Cardiac septum (tissue), 1 donor: ENCODE results near the gene PTPRN2. TPM values are rescaled to one million over a fixed set of nuclear protein-coding genes. Genes with fewer than 3 reads are reported as not detected.
"Not testable (repeated sequence)": the region's sequence is repeated elsewhere in the genome, so short reads cannot be mapped to it uniquely, and the experiment has no call there.

ENCODE experiments used
- DNase-seq: peaks from one replicate; pipeline ENCODE4 v3.0.0-alpha.2; 2020; ENCODE audit warnings: low spot score
- intact Hi-C: fragments of 100-400 bp; cut with DNase I; formaldehyde crosslinking; loops from one replicate; pipeline ENCODE4 v1.14.0; 2022
- total RNA-seq: library from RNA; stranded (reverse); fragmentation: NEBNext Ultra II Directional; extraction: Animal tissue kit (Norgen Biotek cat#: 25700); gene quantifications from one replicate; pipeline ENCODE4 v1.2.1, GENCODE V29; 2021
- donor health status: DM: no; HTN: no; CAD: no.

PTPRN2 gene
- total RNA-seq, 1 donor from 2014 or later = 0.92 TPM

DNA sequence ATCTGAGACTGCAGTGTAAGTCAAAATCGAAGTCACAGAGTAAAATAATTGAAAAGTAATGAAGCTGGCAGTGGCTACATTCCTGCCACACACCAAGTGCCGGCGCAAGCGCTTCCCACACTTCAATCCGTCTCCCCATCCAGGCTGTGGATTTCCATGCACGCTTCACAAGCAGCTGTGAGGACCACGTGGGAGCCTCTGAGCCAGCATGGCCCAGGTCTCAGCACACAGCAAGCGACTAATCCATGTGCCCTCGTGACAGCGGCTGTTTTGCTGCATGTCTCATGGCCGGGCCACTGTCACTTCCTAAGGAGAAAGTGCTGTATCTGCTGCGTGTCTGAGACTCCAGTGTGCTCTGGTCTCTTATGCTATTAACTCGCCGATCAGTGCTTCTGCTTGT lies 683.9 kb downstream of the PTPRN2 start:
- intact Hi-C loops = no loop called here
- peak; percentile 66 for DNase-seq

DNA sequence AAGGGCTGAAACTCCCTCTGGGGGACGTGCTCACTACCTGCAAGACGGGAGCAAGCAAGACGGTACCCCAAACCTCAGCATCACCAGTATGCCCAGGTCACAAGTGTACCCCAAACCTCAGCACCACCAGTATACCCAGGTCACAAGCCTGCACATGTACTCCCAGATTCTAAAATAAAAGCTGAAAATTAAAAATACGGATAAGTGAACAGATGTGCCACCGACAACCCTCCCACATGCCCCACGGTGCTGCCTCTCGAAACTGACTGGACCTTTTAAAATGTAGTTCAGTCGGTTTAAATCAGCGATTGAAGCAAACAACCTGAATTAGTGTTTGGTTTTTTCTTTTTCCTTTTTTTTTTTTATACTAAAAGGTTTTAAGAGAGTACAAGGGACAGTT lies 684.3 kb downstream of the PTPRN2 start:
- peak; percentile 51 for DNase-seq
- intact Hi-C loops = no loop called here

DNA sequence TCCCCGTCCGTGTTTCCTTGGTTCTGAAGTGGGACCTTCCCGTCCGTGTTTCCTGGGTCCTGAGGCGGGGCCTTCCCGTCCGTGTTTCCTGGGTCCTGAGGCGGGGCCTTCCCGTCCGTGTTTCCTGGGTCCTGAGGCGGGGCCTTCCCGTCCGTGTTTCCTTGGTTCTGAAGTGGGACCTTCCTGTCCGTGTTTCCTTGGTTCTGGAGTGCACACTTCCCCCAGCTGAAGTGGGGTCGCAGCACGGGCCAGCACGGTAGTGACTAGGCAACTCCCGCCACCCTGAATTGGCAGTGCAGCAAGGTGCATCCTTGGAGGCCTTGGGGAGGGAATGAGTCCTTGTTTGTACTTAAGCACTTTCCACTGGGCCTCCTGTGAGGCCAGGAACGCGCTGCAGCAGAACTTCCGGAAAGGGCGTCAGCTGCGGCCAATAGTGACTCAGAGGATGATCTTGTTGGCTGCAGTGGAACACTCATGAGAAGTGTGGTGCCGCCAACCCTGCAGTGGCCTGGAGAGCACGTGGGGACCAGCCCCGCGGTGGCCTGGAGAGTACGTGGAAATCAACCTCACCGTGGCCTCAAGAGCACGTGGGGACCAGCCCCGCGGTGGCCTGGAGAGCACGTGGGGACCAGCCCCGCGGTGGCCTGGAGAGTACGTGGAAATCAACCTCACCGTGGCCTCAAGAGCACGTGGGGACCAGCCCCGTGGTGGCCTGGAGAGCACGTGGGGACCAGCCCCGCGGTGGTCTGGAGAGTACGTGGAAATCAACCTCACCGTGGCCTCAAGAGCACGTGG lies 685.6 kb downstream of the PTPRN2 start:
- intact Hi-C loops = not testable (repeated sequence)
- DNase-seq = peak; percentile 29

DNA sequence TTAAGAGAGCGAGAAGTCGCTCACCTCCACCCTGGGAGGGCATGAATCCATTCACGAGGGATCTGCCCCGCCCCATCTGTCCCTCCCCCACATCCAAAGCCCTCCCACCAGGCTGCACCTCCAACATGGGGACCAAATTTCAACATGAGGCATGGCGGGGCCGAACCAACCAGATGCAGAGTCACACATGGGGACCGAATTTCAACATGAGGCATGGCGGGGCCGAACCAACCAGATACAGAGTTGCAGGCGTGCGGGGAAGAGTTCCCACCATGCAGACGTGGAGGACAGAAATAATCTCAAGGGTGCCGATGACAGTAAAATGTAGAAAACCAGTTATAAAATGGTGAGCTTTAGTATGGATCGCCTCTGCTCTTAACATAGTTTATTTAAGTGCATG lies 686.5 kb downstream of the PTPRN2 start:
- intact Hi-C loops = no loop called here
- DNase-seq = peak; percentile 41

DNA sequence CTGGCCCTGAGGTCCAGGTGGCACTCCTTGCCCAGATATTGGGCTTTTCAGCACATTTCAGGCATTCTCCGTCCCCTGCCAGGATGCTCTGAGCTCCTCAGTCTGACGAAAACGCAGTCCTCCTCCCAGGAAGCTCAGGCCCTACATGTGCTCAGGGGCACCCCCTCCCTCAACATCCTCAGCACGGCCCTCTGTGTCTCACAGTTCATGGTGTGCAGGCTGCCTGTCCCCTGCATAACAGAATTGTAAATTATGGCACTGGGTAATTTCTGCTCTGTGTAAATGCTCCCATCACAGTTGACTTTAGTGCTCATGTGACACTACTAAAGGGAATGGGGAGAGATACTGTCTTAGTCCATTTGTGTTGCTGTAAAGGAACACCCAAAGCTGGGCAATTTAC lies 687.1 kb downstream of the PTPRN2 start:
- peak; percentile 66 for DNase-seq
- intact Hi-C loops = no loop called here

DNA sequence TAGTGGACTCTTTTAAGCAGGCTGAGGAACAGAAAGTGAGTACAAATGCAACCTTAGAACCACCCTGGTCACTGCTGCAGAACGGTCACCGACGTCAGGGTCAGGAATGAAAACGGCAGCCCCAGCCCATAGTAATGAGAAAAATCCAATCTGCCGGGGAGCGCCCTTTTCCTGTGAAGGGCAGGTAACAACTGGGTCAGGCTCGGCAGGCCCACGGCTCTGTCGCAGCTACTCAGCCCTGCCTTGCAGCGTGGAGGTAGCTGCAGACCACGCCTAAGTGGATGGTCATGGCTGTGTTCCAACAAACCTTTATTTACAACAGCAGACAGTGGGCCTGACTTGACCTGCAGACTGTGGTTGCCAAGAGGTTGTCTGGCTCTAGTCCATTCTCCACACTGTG lies 687.6 kb downstream of the PTPRN2 start:
- DNase-seq = peak; percentile 33
- intact Hi-C loops = no loop called here

DNA sequence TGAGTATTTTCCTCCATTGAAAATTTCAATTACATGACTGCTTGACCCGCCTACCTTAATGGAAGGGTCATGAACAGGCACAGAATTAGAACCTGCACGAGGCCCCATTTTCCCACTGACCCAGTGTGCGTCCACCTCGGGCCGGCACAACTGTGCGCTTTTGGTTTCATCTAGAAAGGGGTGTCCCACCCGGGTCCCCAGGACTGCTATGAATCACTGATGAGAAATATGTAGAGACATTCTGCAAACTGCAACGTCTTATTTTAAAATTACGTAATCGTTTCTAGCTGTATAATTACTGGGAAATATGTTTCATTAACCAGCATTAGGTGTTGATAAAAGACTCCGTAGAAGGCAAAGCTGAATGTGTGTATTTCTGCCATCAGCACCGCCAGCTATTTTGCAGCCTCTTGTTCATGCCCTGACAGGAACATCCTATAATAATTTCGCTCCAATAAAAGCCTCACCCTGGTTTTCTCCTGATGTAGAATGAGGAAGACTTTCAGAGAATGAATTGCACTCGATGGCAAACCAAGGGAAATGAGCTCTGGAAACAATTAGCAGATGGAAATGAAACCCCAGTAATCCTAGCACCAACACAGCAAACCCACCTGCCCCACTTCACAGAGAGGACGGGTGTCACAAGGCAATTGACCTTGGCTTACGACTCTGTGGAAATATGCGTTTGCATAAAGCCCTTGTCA lies 688.7 kb downstream of the PTPRN2 start:
- peak; percentile 19 for DNase-seq
- intact Hi-C loops = no loop called here

DNA sequence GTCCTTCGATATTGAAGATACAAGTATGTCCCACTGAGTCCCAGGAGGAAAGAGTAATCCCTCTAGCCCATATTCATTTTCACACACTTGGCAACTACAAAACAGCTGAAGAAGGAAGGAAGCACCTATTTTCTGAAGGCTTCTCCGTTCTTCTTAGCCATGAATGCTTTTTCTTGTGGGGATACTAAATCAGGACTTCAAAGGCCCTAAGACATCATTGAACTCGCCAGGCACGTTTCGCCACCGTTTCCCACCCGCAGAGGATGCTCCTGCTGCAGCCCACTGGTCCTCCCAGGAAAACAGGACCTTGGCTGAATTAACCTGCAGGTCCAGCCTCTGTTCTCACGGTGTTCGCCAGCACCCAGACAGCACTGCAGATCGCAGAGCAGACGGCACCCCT lies 689.4 kb downstream of the PTPRN2 start:
- DNase-seq = peak; percentile 33
- intact Hi-C loops = no loop called here

DNA sequence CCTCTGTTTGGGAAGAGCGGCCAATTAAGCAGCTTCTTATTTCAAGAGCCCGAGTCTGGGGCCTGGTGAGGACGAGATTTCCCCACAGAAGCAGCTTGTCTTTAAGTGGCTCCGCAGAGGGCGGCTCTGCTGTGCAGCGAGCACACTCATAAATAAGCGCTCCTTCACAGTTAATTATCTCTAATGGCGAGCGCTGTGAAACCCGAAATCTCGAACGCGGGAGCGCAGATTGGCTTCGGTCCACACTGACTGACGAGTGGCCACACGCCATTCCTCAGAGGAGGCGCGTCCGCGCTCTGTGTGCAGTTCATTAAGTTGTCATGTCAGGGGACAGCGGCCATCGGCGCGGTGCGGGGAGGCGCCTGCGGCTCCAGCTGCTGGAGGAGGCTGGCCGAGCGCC lies 689.9 kb downstream of the PTPRN2 start:
- intact Hi-C loops = no loop called here
- DNase-seq = peak; percentile 35

DNA sequence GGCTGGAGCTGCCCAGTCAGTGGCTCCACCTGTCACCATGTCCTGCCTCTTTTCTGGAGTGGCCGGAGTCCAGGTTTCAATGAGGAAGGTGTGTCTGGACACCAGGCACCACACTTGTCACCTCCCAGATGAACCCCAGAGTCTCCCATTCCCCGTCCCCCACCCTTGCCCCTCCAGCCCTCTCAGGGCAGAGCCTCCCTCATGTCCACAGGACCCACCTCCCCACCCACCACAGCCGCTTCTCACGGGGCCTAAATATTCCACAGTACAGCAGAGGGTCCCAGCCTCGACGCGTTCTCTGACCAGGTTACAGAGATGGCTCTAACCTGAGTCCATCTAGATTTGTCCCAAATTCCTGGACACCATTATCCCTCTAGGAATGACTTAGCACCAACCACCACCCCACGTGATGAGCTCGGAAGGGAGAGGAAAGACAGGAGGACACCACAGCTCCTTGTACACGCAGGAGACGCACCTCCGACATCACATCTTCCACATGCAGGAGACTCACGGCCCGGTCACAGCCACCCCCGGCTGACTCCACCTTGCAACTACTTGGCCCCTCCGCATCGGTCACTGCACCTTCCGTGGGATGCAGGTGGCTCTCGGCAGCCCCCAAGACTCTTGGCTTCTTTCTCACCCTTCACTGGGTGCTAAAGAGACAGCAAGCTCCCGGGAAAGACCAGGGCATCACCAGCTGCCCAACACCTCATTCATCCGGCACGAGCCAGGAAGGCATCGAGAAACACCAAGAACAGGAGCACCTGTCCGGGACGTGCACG lies 690.7 kb downstream of the PTPRN2 start:
- peak; percentile 65 for DNase-seq
- intact Hi-C loops = no loop called here

DNA sequence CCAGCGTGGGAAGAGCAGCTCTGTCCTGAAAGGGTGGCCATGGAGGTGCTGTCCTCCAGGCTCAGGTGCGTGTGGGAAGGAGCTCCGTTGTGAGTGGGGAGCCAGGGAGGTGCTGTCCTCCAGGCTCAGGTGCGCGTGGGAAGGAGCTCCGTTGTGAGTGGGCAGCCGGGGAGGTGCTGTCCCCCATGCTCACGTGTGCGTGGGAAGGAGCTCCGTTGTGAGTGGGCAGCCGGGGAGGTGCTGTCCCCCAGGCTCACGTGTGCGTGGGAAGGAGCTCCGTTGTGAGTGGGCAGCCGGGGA lies 691.3 kb downstream of the PTPRN2 start:
- intact Hi-C loops, DNase-seq: not testable (repeated sequence)

DNA sequence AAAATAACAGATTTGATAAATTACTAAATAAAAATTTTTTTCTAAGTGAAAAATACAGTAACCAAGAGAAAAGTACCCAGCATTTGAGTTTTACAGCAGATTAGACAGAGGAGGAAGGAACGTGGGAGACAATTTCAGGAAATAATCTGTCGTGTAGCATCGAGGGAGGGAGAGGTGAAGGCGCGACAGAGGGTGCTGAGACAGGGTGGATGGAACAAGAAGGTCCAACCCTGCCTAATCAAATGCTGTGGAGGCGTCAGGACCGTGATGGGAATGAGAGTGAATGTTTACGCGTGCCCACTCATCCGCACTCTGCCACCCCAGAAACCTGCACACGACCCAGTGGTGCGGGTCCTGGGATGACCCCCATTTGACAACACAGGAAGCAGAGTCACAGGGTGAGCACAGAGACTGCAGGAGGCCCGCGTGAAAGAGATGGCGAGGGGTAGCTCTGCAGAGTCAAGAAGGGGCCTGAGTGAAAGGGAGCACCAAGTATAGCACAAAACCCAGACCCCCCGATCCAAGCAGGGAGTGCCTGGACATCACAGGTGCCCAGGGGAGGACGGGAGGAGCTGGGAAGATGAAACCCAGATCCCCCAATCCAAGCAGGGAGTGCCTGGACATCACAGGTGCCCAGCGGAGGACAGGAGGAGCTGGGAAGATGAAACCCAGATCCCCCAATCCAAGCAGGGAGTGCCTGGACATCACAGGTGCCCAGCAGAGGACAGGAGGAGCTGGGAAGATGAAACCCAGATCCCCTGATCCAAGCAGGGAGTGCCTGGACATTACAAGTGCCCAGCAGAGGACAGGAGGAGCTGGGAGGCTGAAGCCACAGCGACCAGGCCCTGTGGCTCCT lies 691.9 kb downstream of the PTPRN2 start:
- DNase-seq = peak; percentile 71
- intact Hi-C loops = no loop called here

DNA sequence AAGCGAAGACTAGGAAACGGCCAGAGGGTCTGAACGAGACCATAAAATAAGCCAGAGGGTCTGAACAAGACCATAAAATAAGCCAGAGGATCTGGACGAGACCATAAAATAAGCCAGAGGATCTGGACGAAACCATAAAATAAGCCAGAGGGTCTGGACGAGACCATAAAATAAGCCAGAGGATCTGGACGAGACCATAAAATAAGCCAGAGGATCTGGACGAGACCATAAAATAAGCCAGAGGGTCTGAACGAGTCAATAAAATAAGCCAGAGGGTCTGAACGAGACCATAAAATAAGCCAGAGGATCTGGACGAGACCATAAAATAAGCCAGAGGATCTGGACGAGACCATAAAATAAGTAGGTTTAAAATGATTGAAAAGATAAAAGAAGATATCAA lies 692.5 kb downstream of the PTPRN2 start:
- intact Hi-C loops = not testable (repeated sequence)
- DNase-seq = peak; percentile 12

DNA sequence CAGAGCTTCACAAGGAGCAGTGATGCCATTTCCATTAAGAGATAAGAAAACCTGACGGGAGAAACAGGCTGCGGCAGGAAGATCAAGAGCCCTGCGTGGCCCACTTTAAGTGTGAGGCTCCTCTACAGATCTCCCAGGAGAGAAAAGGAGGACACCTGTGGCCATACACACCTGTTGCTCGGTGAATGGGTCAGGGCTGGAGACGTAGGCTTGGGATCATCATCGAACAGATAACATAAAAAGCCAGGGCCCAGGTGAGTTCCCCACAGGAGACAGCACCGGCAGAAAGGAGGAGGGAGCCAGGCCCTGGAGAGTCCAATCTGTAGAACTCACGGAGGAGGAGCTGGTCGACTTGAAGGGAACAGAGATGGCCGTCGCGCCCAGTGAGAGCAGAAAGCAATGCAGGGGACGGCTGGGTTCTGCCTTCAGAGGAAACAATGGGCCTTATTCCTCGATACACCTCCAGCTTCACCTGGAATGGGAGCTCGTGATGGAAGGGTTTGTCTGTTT lies 694.0 kb downstream of the PTPRN2 start:
- DNase-seq = peak; percentile 35
- intact Hi-C loops = no loop called here

DNA sequence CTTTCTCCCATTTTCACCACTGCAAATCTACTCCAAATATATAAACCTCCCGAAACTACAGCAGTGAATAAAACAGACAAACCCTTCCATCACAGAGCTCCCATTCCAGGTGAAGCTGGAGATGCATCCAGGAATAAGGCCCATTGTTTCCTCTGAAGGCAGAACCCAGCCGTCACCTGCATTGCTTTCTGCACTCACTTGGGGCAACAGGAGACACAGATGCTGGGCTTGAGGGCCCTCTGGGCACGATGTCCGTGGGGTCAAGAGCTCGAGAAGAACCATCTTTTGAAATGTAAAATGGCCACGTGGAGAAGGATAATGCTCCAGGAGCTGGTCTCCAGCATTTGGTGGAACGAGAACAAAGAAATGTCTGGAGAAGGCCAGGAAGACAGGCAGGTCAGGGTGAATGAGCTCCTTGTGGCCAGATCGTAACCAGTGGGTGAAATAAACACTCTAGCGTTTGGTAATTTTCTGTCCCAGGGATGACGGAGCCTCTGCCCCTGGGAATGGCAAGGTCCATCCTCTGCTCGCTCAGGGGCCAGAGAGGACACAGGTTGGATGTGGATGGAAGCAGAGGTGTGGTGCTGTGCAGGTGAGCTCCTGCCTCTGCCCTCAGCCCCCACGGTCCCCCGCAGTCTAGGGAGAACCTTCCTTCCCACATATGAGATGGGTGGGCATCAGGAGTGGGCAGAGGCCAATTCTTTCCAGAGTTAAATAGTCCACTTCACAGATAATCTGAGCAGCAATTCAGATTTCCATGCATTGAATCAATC lies 694.7 kb downstream of the PTPRN2 start:
- DNase-seq = peak; percentile 71
- intact Hi-C loops = no loop called here

DNA sequence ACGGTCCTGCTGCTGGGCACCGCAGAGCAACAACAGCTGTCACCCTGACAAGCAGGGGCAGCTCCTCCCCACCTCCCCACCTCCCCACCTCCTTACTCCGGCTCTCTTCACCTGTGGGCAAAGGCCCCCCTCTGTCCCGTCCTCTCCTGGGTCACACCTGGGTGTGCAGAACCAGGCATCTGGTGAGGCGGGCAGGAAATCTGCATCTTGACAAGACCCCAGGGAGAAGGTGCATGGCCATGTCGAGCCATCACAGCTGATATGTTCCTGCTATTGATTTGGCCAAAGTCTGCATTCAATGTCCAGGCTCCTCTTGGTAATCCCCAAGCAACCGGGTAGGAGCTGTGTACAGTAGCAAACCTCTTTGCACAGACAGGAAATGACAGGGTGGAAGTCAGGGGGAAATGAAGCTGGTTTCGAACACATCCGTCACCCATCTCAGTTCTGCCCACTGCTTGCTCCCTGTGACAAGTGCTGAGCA lies 696.7 kb downstream of the PTPRN2 start:
- intact Hi-C loops = no loop called here
- DNase-seq = peak; percentile 61

DNA sequence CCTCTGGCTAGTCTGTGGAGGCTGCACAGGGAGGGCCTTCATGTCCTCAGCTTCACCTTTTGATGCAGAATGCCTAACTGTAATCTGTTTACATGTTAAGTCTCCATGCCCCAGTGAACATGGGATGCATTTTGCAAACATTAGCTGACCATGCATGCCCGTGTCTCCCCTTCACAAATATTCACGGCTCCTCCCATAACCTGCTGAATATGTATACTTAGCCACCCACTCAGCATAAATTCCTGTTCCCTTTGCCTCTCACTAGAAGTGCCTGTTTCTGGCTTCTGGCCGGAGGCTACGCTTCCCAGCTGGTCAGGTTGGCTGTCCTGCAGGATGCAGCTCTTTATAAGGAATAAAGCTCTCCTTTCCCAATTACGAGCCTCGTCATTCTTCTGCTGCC lies 698.1 kb downstream of the PTPRN2 start:
- intact Hi-C loops = no loop called here
- peak; percentile 43 for DNase-seq

DNA sequence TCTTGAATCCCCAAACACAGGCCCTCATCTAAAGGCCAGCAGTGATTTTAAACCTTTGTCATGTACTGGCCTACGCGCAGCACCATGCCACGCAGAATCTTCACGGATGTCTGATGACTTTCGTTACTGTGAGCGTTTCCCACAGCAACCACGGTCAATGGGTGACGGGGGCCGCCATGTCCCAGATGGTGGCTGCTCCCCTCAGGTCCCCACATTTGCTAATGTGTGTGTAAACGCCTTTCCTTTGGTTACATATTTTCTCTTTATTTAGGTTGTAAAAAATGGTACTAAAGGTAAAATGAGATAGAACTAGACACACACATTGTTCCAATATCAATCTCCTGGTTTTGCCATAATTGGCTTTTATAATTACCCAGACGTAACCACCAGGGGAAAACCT lies 699.0 kb downstream of the PTPRN2 start:
- DNase-seq = no peak
- intact Hi-C loops = no loop called here

DNA sequence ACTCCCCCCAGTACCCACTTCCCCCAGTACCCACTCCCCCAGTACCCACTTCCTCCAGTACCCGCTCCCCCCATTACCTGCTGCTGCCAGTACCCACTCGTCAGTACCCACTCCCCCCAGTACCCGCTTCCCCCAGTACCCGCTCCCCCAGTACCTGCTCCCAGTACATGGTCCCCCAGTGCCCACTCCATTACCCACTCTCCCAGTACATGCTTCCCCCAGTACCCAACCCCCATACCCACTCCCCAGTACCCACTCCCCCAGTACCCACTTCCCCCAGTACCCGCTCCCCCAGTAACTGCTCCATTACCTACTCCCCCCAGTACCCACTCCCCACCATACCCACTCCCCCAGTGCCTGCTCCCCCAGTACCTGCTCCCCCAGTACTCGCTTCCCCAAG lies 700.2 kb downstream of the PTPRN2 start:
- intact Hi-C loops = no loop called here
- no peak for DNase-seq
